GM21576 (cell line): ENCODE data around the gene PTPN3.

Experiments
- ATAC-seq: cut with Tn5 transposase; IDR thresholded peaks from one replicate; pipeline ENCODE4 v1.9.1; 2021; ENCODE audit warnings: mild to moderate bottlenecking, moderate library complexity; ENCODE audit not compliant: unreplicated experiment

PTPN3 gene

GRCh38 chr9:109454601-109455155 is 43.4 kb downstream of the PTPN3 start:
- no peak for ATAC-seq

- ATAC-seq, result no peak
Measured at GRCh38 chr9:109454041-109454440, 44.1 kb downstream of the PTPN3 start.

- ATAC-seq, result no peak
Measured at GRCh38 chr9:109453210-109453842, 44.8 kb downstream of the PTPN3 start.

- ATAC-seq, result no peak
Measured at GRCh38 chr9:109452761-109453160, 45.3 kb downstream of the PTPN3 start.

- no peak for ATAC-seq
Measured at GRCh38 chr9:109451311-109452025, 46.6 kb downstream of the PTPN3 start.

GRCh38 chr9:109450346-109450745 is 47.8 kb downstream of the PTPN3 start:
- no peak for ATAC-seq

- ATAC-seq, result no peak
Measured at GRCh38 chr9:109449036-109449798, 48.9 kb downstream of the PTPN3 start.

- ATAC-seq, result no peak
Measured at GRCh38 chr9:109448223-109448622, 49.9 kb downstream of the PTPN3 start.

- no peak for ATAC-seq
Measured at GRCh38 chr9:109447329-109448076, 50.6 kb downstream of the PTPN3 start.

GRCh38 chr9:109444771-109445320 is 53.3 kb downstream of the PTPN3 start:
- no peak for ATAC-seq

GRCh38 chr9:109442716-109443115 is 55.4 kb downstream of the PTPN3 start:
- no peak for ATAC-seq

GRCh38 chr9:109441296-109441695 is 56.8 kb downstream of the PTPN3 start:
- ATAC-seq, result no peak

GRCh38 chr9:109440797-109441287 is 57.3 kb downstream of the PTPN3 start:
- peak; percentile 93 for ATAC-seq

- ATAC-seq, result peak; percentile 56
Measured at GRCh38 chr9:109440117-109440515, 58.0 kb downstream of the PTPN3 start.

- no peak for ATAC-seq
Measured at GRCh38 chr9:109439378-109440116, 58.6 kb downstream of the PTPN3 start.

- no peak for ATAC-seq
Measured at GRCh38 chr9:109437286-109437685, 60.8 kb downstream of the PTPN3 start.

- ATAC-seq, result no peak
Measured at GRCh38 chr9:109436071-109436470, 62.0 kb downstream of the PTPN3 start.

GRCh38 chr9:109433476-109433875 is 64.6 kb downstream of the PTPN3 start:
- ATAC-seq, result no peak

- no peak for ATAC-seq
Measured at GRCh38 chr9:109430231-109430630, 67.9 kb downstream of the PTPN3 start.

GRCh38 chr9:109428854-109429253 is 69.3 kb downstream of the PTPN3 start:
- ATAC-seq, result no peak
